Skeletal muscle satellite cell (primary cell): ENCODE data around the gene GCA.

Source experiments
- H3K27me3 ChIP-seq: 2 replicates; pipeline ENCODE4 v1.7.0; 2013; ENCODE audit warnings: low read length; ENCODE audit not compliant: control insufficient read depth, insufficient read depth
- H3K36me3 ChIP-seq: 2 replicates; pipeline ENCODE4 v1.7.0; 2013; ENCODE audit warnings: mild to moderate bottlenecking, control low read depth, low read length; ENCODE audit not compliant: insufficient read depth
- H3K4me1 ChIP-seq: 2 replicates; pipeline ENCODE4 v1.7.0; 2013; ENCODE audit warnings: low read length; ENCODE audit not compliant: control insufficient read depth, insufficient read depth
- H3K4me2 ChIP-seq: 2 replicates; pipeline ENCODE4 v1.7.0; 2013; ENCODE audit warnings: mild to moderate bottlenecking, low read length
- H3K4me3 ChIP-seq: 2 replicates; pipeline ENCODE4 v1.7.0; 2013; ENCODE audit warnings: low read length
- H3K9ac ChIP-seq: 2 replicates; pipeline ENCODE4 v1.7.0; 2013; ENCODE audit warnings: mild to moderate bottlenecking, low read depth, low read length, moderate library complexity
- H3K9me3 ChIP-seq: replicated peaks from 2 replicates; pipeline ENCODE4 v1.7.0; 2013; ENCODE audit warnings: mild to moderate bottlenecking, control low read depth, low read length

Gene GCA

GRCh38 chr2:162379719-162380580 lies 36.0 kb downstream of the GCA start:
- Histone ChIP-seq H3K36me3 (no peaks in the 10 kb centered on the region), H3K4me2 (no peak overlapping the region), H3K27me3 (no peaks in the 10 kb centered on the region), H3K9ac (no peak overlapping the region), H3K4me3 (no peak overlapping the region), H3K9me3 (no peaks in the 10 kb centered on the region), H3K4me1 (no peaks in the 10 kb centered on the region)

GRCh38 chr2:162381851-162382250 lies 37.9 kb downstream of the GCA start:
- no peak overlapping the region for H3K4me3 ChIP-seq
- no peaks in the 10 kb centered on the region for H3K4me1 ChIP-seq
- H3K9me3 ChIP-seq, result no peaks in the 10 kb centered on the region
- H3K4me2 ChIP-seq, result no peak overlapping the region
- H3K27me3 ChIP-seq, result no peaks in the 10 kb centered on the region
- no peaks in the 10 kb centered on the region for H3K36me3 ChIP-seq
- no peak overlapping the region for H3K9ac ChIP-seq

- Histone ChIP-seq H3K36me3 (no peaks in the 10 kb centered on the region), H3K4me2 (no peak overlapping the region), H3K9me3 (no peaks in the 10 kb centered on the region), H3K4me1 (no peaks in the 10 kb centered on the region), H3K9ac (no peak overlapping the region), H3K4me3 (no peak overlapping the region), H3K27me3 (no peaks in the 10 kb centered on the region)
These were observed 38.3 kb downstream of the GCA start for GRCh38 chr2:162382278-162382677.

GRCh38 chr2:162385536-162385935 lies 41.6 kb downstream of the GCA start:
- Histone ChIP-seq H3K27me3 (no peaks in the 10 kb centered on the region), H3K4me2 (no peak overlapping the region), H3K4me3 (no peak overlapping the region), H3K4me1 (no peaks in the 10 kb centered on the region), H3K9me3 (no peaks in the 10 kb centered on the region), H3K9ac (no peak overlapping the region), H3K36me3 (no peaks in the 10 kb centered on the region)

GRCh38 chr2:162390801-162391200 lies 46.9 kb downstream of the GCA start:
- H3K9ac ChIP-seq, result no peak overlapping the region
- no peaks in the 10 kb centered on the region for H3K9me3 ChIP-seq
- H3K27me3 ChIP-seq, result no peaks in the 10 kb centered on the region
- no peaks in the 10 kb centered on the region for H3K36me3 ChIP-seq
- no peaks in the 10 kb centered on the region for H3K4me1 ChIP-seq
- no peak overlapping the region for H3K4me3 ChIP-seq
- no peak overlapping the region for H3K4me2 ChIP-seq

- no peak overlapping the region for H3K4me2 ChIP-seq
- no peaks in the 10 kb centered on the region for H3K4me1 ChIP-seq
- H3K27me3 ChIP-seq, result no peaks in the 10 kb centered on the region
- H3K36me3 ChIP-seq, result no peaks in the 10 kb centered on the region
- H3K9me3 ChIP-seq, result no peaks in the 10 kb centered on the region
- no peak overlapping the region for H3K4me3 ChIP-seq
- no peak overlapping the region for H3K9ac ChIP-seq
These were observed 56.4 kb downstream of the GCA start for GRCh38 chr2:162400336-162400735.

- Histone ChIP-seq H3K4me1 (no peaks in the 10 kb centered on the region), H3K4me3 (no peak overlapping the region), H3K27me3 (no peaks in the 10 kb centered on the region), H3K36me3 (no peaks in the 10 kb centered on the region), H3K9me3 (no peaks in the 10 kb centered on the region), H3K4me2 (no peak overlapping the region), H3K9ac (no peak overlapping the region)
These were observed 57.9 kb downstream of the GCA start for GRCh38 chr2:162401871-162402270.

GRCh38 chr2:162403884-162404283 lies 60.0 kb downstream of the GCA start:
- H3K36me3 ChIP-seq, result no peaks in the 10 kb centered on the region
- no peaks in the 10 kb centered on the region for H3K4me1 ChIP-seq
- no peaks in the 10 kb centered on the region for H3K9me3 ChIP-seq
- H3K9ac ChIP-seq, result no peak overlapping the region
- H3K27me3 ChIP-seq, result no peaks in the 10 kb centered on the region
- no peak overlapping the region for H3K4me2 ChIP-seq
- no peak overlapping the region for H3K4me3 ChIP-seq
